ENCODE data around the gene DEPDC1B. TPM values are rescaled to one million over a fixed set of nuclear protein-coding genes. Genes with fewer than 3 reads are reported as not detected.

Gene DEPDC1B
- total and polyA plus RNA-seq, 2 of the 4 experiments (the other 2 are of a cell fraction) = 4.4 to 9.3 TPM

DNA sequence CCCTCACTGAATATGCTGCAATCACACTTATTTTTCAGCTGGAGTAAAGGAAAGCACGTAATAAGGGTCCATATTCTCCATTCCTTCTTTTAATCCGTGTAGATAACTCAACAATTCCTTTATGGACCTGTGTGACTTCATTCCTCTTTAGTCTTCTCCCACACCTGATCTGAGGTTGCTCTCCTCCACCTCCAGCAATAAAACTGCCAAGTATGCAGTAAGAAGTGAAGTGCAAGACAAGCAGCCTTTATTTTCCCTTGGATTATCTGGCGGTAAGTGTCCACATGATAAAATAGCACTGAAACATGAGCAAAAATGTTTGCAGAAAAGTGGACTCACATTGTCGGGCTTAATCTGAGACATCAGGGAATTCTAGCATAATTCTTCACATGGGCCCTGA lies 13.8 kb downstream of the DEPDC1B start:
- Histone ChIP-seq H3K36me3 (ENCODE audit: control insufficient read depth, insufficient read depth, low read length) (no peaks in the 10 kb centered on the region), H4K20me1 (ENCODE audit: insufficient read depth, low read length) (no peaks in the 10 kb centered on the region), H3K56ac (ENCODE audit: extremely low read depth, insufficient read depth, low read length) (no peak overlapping the region), H3K4me3 (ENCODE audit: insufficient read depth, low read depth, low read length) (no peak overlapping the region), H4K8ac (ENCODE audit: low read depth in 2 of 2, low read length in 2 of 2) (no peak overlapping the region), H3K27ac (ENCODE audit: insufficient read depth, low read length) (no peak overlapping the region), H3K18ac (ENCODE audit: low read depth, low read length) (no peak overlapping the region), H2AK9ac (replicated peaks; ENCODE audit: low read depth, low read length, poor library complexity) (no peak overlapping the region), H3K14ac (replicated peaks; ENCODE audit: low read depth, low read length) (no peak overlapping the region), H3K9me3 (ENCODE audit: control insufficient read depth, insufficient read depth, low read length) (no peaks in the 10 kb centered on the region), H3K4me1 (ENCODE audit: control insufficient read depth, insufficient read depth, low read length) (no peaks in the 10 kb centered on the region), H3K27me3 (ENCODE audit: control insufficient read depth, insufficient read depth, low read length) (no peaks in the 10 kb centered on the region), H3K79me1 (ENCODE audit: low read depth in 1 of 2, low read length in 2 of 2) (peaks cover 20 to 37% of the 10 kb centered on the region in 2 experiments), H2BK15ac (ENCODE audit: low read depth, low read length) (no peak overlapping the region), H2AFZ (replicated peaks; ENCODE audit: low read length, poor library complexity) (no peak overlapping the region), H3K4ac (ENCODE audit: low read depth, low read length) (no peak overlapping the region), H2BK5ac (ENCODE audit: low read depth, low read length, poor library complexity, severe bottlenecking) (no peak overlapping the region), H3K9ac (ENCODE audit: low read depth, low read length) (no peak overlapping the region), H4K91ac (ENCODE audit: insufficient read depth, low read depth, low read length) (no peak overlapping the region), H2BK120ac (ENCODE audit: low read depth, low read length) (no peak overlapping the region), H2BK20ac (ENCODE audit: low read depth, low read length) (no peak overlapping the region), H4K5ac (ENCODE audit: low read depth, low read length) (no peak overlapping the region), H3K9me1 (ENCODE audit: insufficient read depth, low read length) (peaks cover under 1% of the 10 kb centered on the region; the same call in 1 of the 2 replicates), H3K4me2 (ENCODE audit: low read depth, low read length) (no peak overlapping the region), H2AK5ac (ENCODE audit: low read depth, low read length) (no peak overlapping the region), H3K23ac (ENCODE audit: low read depth, low read length) (no peak overlapping the region)
- ATAC-seq (ENCODE audit: low read depth) (no peak), DNase-seq (no peak)
- intact Hi-C loops (cut with micrococcal nuclease) = no loop called here
- dilution Hi-C loops (cut with HindIII; ENCODE audit: low sequenced_read_pairs, unreplicated experiment) = no loop called here
- in situ Hi-C loops (cut with MboI; ENCODE audit: low sequenced_read_pairs) = loop anchor here (25.0 kb wide), 2 partner anchors 476 to 626 kb away; partner anchors contain the start of gene SMIM15
- ChIA-PET CTCF (interaction anchor here (0.5 kb wide), 1 partner anchor 147 kb away, joined by 4 read pairs; no protein-coding TSS in a partner anchor), POLR2A (ENCODE audit: unreplicated experiment) (no interaction called here)
- TF ChIP-seq RAD21 (IDR thresholded peaks at IDR 0.05; ENCODE audit: low read length) (no peak), CEBPB (IDR thresholded peaks at IDR 0.05; ENCODE audit: low read depth, low read length) (no peak), FOS (IDR thresholded peaks at IDR 0.05; ENCODE audit: low read depth, low read length) (no peak), RFX5 (IDR thresholded peaks at IDR 0.05; ENCODE audit: low read depth, low read length) (no peak), CTCF (conservative IDR thresholded peaks at IDR 0.05; ENCODE audit: low read depth, low read length) (no peak), MXI1 (IDR thresholded peaks at IDR 0.05; ENCODE audit: borderline replicate concordance, low read depth, low read length) (no peak), BHLHE40 (IDR thresholded peaks at IDR 0.05; ENCODE audit: low read depth, low read length) (no peak)
- TF ChIP-seq, protein P1, sequence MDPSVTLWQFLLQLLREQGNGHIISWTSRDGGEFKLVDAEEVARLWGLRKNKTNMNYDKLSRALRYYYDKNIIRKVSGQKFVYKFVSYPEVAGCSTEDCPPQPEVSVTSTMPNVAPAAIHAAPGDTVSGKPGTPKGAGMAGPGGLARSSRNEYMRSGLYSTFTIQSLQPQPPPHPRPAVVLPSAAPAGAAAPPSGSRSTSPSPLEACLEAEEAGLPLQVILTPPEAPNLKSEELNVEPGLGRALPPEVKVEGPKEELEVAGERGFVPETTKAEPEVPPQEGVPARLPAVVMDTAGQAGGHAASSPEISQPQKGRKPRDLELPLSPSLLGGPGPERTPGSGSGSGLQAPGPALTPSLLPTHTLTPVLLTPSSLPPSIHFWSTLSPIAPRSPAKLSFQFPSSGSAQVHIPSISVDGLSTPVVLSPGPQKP (IDR thresholded peaks at IDR 0.05; ENCODE audit: borderline replicate concordance, low read depth, low read length) = no peak
- TF ChIP-seq, protein P2, sequence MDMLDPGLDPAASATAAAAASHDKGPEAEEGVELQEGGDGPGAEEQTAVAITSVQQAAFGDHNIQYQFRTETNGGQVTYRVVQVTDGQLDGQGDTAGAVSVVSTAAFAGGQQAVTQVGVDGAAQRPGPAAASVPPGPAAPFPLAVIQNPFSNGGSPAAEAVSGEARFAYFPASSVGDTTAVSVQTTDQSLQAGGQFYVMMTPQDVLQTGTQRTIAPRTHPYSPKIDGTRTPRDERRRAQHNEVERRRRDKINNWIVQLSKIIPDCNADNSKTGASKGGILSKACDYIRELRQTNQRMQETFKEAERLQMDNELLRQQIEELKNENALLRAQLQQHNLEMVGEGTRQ (IDR thresholded peaks at IDR 0.05; ENCODE audit: low read depth, low read length) = no peak
- whole genome bisulfite sequencing, 2 experiments (ENCODE audit: extremely low coverage in 2 of 2, insufficient read length in 1 of 2) = no CpG with 5 or more reads among the region's 4 CpGs
- no TSS peak for BruUV-seq (replicated peaks)

Measured in IMR-90 (cell line).